GM21576 (cell line): ENCODE results near the gene PUS1.
"Not testable (repeated sequence)": the region's sequence is repeated elsewhere in the genome, so short reads cannot be mapped to it uniquely, and the experiment has no call there.

ENCODE experiments used
- ATAC-seq: cut with Tn5 transposase; IDR thresholded peaks from one replicate; pipeline ENCODE4 v1.9.1; 2021; ENCODE audit warnings: mild to moderate bottlenecking, moderate library complexity; ENCODE audit not compliant: unreplicated experiment

Gene PUS1

DNA sequence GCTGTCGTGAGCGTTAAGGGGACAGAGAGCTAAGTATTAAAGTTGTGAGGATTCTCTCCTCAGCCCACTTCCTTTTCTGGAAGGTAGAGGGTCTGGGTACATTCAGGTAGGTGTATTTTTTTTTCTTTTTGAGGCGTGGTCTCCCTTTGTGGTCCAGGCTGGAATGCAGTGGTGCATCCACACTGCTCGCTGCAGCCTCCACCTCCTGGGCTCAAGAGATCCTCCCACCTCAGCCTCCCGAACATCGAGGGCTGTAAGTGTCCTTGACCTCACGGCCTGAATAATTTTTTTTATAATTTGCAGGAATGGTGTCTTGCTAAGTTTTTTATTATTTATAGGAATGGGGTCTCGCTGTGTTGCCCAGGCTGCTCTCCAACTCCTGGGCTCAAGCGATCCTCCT, 1.4 kb downstream of the PUS1 start:
- ATAC-seq: no peak

DNA sequence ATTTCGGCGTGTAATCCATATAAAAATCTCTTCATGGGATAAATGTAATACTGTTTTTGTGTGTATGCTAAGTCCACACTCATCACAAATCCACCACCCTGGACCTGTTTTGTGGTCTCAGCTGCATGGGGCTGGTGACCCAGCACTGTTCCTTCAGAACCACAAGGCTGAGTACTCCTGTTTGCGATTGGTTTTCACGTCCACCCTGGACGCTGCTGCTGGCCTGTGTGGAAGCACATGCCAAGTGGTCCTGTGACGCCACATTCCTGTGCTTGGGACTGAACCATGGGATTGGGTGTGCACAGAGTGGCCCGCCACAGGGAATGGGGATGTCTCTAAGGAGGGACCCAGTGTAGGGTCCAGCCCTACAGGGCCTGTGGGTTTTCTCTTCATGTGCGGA, 4.3 kb downstream of the PUS1 start:
- ATAC-seq: no peak

DNA sequence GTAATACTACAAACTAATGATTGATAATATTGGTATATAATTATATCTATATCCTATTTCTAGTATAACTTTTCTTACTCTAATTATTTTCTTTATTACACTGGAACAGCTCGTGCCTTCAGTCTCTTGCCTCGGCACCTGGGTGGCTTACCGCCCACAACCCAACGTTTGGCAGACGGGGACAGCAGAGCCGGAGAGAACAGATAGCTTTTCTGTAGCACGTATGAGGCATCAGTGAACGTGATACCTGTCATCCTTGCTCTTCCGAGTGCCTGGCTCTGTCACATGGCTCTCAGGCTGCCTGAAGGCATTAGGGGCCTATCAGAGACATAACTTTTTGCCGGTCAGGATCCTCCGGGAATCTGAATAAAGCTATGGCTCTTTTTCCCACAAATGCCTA, 5.5 kb downstream of the PUS1 start:
- ATAC-seq: no peak

DNA sequence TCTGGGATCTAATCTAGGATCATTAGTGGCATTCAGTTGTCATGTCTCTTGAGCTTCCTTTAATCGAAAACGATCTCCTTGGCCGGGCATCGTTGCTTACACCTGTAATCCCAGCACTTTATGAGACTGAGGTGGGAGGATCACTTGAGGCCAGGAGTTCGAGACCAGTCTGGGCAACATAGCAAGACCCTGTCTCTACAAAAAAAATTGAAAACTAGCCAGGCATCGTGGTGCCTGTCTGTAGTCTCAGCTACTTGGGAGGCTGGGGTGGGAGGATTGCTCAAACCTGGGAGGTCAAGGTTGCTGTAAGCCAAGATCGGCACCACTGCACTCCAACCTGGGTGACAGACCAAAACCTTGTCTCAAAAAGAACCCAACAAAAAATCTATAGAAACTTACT, 9.0 kb downstream of the PUS1 start:
- ATAC-seq: no peak

DNA sequence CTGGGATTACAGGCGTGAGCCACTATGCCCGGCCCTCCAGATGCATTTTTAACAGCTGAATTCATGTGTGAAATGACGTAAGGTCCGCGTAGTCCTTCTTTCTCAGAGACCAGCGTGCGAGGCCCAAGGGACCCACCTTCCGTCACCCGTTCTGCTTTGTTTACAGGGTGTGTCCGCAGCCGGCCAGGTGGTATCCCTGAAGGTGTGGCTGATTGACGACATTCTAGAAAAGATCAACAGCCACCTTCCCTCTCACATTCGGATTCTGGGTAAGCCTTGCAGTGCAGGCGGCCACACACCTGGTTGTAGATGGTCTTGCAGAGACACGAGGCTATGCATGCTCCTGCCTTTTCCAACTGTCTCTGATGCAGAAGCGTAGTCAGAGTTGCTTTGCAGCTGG, 9.9 kb downstream of the PUS1 start:
- ATAC-seq: no peak

DNA sequence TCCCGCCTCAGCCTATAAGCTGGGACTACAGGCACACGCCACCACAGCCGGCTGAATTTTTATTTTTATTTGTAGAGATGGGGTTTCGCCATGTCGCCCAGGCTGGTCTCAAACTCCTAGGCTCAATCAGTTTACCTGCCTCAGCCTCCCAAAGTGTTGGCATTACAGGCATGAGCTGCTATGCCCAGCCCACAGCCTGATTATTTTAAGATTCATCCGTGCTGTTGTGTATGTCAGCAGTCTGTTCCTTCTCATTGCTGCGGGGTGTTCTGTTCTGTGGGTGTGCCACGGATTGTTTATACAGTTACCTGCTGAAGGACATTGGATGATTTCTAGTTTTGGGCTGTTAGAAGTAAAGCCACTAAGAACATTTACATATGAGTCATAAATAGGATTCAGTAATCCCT, 11.1 kb downstream of the PUS1 start:
- ATAC-seq: no peak

DNA sequence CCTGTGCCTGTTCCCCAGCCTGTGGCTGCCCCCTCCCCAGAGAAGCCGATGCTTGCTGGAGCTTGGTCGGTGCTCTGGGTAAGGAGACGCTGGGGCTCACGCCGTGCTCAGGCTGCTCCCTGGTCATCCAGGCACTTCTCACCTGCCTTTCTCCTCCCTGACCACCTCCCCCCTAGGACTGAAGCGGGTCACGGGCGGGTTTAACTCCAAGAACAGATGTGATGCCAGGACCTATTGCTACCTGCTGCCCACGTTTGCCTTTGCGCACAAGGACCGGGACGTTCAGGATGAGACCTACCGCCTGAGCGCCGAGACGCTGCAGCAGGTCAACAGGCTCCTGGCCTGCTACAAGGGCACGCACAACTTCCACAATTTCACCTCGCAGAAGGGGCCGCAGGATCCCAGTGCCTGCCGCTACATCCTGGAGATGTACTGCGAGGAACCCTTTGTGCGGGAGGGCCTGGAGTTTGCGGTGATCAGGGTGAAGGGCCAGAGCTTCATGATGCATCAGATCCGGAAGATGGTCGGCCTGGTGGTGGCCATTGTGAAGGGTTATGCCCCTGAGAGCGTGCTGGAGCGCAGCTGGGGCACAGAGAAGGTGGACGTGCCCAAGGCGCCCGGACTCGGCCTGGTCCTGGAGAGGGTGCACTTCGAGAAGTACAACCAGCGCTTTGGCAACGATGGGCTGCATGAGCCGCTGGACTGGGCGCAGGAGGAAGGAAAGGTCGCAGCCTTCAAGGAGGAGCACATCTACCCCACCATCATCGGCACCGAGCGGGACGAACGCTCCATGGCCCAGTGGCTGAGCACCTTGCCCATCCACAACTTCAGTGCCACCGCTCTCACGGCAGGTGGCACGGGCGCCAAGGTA, 12.3 kb downstream of the PUS1 start:
- no peak for ATAC-seq

DNA sequence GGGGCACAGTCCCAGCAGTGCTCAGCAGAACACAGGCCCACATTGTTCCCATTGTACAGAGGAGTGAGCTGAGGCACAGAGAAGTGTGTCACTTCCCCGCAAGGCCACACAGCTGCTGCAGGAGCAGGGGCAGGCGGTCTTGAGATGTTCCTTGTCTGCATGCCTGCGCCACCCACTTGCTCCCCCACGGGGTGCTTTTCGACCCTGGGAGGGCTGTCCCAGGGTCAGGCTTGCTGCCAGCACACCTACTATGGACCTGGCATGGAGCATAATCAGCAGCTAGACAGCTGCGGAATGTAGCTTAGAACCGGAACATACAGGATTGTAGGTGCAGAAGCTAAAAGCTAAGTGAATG, 12.9 kb downstream of the PUS1 start:
- no peak for ATAC-seq

DNA sequence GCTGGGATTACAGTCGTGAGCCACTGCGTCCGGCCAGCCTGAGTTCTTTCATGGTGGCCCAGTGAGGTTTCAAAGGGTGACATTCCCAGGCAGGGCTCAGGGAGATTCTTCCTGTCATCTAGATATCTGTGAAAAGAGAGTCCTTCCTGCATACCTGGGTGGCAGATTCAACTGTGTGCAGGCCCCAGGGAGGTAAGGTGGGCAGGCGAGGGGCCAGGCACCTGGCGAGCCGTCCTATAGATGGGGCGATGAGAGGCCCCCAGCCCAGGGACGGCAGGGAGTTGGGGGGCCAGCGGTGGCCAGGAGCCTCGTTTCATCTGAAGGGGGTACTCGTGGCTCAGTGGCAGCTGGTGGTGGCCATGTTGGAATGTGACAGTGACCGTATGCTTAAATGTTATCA, 13.6 kb downstream of the PUS1 start:
- no peak for ATAC-seq

DNA sequence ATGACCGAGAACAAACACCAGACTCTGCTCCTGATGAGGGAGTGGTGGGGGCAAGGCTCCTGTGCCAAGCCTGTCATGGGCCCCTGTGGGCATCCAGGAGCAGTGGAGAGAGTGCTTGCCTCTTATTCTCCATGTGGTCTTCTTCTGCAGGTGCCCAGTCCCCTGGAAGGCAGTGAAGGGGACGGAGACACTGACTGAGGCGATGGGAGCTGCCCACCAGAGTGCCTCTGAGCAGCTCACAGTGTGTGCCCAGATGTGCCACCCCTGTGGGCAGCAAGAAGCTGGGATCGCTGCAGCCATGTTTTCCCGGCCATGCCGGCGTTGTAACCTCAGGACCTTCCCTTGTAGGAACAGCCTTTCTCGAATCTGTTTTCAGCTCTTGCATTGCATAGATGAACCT, 14.3 kb downstream of the PUS1 start:
- no peak for ATAC-seq

DNA sequence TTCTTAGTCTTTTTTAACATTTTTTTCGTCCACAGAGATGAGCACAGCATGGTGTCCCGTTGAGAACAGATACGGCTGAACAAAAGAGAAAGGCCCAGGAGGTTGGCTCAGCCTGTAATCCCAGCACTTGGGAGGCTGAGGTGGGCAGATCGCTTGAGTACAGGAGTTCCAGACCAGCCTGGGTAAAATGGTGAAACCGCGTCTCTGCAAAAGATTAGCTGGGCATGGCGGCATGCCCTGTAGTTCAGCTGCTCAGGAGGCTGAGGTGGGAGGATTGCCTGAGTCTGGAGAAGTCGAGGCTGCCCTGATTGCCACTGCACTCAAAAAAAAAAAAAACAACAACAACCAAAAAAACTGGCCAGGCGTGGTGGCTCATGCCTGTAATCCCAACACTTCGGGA, 14.8 kb downstream of the PUS1 start:
- ATAC-seq: no peak

DNA sequence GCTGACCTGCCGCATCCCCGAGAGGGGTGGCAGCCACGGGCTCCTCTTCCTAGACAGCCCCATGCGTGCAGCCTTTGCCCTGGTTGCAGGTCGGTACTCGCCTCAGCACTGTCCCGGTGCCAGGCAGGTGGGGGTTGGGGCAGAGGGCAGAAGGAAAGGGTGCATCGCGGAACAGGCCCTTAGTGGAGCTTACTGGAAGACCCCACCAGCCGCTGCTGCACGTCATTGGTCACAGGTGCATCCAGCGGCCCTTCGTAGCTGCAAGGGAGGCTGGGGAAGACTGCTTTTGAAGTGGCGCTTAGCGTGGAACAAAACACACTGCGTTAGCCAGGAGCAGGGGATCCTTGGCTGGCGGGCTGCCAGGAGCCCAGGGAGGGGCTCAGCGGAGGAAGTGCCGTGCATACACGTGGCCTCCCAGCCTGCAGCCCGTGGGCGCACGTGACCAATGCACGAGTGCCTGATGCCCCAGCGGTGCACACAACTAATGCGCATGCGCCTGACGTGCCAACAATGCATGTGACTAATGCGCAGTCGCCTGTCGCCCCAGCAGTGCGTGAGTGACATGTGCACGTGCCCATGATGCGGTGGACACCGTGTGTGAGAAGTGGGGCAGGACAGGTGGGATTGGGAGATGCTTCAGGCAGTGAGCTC, 15.7 kb downstream of the PUS1 start:
- ATAC-seq: no peak

DNA sequence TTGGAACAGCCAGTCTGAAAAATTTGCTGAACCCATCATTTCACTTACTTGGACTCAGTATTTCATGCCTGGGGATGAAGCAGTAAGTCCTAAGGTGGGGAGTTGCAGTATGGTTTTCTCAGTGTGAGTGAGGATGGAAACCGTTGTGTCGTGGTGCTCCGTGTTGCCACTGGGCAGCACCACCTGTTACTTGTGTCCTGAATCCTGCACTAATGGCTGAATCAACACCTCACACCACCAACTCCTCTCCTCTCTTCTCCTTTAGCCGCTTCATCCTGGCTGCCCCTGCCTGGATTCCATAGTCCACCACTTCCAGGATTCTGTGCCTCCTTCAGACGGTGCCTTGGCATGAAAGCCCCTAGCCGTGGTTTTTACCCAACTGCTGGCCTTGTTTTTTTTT, 17.7 kb downstream of the PUS1 start:
- ATAC-seq: no peak

DNA sequence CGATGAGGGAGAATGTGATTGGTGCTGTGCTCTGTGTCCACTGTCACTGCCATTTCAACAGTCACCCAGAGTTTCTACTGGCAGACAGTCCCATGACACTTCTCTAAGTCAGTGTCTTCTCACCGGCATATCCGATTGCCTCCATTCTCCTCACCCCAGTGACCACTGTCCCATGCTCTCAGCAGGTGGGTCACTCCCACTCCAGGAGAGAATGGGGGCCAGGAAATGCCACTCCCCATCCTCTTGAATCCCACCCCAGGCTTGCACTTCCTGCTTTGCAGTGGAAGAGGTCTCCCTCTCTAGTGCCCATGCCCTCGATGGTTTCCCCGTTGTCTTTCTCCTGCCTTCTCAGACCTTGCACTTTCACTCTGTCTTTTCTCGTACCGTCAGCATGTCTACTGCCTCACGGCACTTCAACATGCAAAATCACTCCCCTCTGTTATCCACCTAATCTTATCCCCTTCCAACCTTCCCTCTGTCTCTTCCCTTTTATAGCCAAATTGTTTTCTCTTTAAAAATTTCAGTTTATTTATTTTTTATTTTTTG, 18.5 kb downstream of the PUS1 start:
- no peak for ATAC-seq

DNA sequence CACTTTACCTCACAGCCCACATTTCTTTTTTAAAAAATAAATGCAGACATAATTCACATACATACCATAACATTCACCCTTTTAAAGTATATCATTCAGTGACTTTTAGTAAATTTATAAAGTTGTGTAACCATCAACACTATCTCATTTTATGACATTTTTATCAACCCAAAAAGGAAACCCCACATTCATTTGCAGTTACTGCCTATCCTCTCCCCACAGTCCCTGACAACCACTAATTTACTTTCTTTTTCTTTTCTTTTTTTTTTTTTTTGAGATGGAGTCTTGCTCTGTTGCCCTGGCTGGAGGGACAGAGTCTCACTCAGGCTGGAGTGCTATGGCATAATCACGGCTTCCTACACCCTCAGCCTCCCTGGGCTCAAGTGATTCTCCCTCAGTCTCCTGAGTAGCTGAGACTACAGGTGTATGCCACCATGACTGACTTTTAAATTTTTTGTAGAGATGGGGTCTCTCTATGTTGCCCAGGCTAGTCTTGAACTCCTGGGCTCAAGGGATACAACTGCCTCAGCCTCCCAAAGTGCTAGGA, 19.2 kb downstream of the PUS1 start:
- ATAC-seq: no peak

DNA sequence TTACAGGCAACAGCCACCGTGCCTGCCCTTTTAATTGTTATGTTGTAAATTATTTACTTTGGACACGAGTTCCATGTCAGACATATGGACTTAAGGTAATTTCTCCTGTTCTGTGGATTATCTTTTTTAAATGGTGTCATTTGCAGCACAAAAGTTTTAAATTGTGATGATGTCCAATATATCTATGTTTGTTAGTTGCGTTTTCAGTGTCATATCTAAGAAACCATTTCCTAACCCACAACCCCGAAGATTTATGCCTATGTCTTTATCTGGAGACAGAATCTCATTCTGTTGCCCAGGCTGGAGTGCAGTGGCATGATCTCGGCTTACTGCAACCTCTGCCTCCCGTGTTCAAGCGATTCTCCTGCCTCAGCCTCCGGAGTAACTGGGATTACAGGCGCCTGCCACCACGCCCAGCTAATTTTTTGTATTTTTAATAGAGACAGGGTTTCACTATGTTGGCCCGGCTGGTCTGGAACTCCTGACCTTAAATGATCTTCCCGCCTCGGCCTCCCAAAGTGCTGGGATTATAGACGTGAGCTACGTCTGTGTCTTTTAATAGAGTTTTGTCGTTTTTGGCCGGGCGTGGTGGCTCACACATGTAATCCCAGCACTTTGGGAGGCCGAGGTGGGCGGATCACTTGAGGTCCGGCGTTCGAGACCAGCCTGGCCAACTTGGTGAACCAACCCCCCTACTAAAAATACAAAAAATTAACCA, 19.8 kb downstream of the PUS1 start:
- not testable (repeated sequence) for ATAC-seq

DNA sequence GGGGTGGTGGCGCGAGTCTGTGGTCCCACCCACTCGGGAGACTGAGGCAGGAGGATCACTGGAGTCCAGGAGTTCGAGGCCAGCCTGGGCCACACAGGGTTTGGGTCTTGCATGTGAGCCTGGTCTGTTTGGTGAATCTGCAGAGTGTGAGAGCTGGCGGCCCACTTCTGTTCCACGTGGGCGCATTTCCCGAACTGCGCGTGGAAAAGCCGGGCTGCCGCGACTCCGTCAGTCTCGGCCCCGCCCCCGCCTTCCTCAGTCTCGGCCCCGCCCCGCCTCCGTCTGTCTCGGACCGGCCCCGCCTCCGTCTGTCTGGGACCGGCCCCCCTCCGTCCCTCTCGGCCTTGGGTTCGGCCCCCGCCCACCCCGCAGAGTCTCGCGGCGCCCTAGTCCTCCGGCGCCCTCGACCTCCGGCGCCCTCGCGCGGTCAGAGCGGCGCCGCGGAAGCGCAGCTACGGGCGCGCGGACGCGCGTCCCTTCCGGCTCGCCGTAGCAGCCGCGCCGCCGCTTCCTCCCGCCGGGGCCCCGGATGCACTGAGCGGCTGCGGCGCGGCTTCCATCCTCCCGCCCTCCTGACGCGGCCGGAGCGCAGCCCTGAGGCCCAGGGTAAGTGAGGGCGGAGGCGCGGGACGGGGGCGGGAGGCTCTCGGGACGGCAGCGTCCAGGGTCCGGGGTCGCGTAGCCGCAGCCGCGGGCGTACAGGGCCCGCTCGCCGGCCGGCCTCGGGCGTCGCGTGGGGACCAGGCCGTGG, 20.5 kb downstream of the PUS1 start, which contains the start of gene EP400:
Gene EP400 (plus strand): TSS at position 512 of the 751 bp plus-strand sequence. CDS start 10,678 bp downstream, outside the sequence.
- ATAC-seq: peak; percentile 87

DNA sequence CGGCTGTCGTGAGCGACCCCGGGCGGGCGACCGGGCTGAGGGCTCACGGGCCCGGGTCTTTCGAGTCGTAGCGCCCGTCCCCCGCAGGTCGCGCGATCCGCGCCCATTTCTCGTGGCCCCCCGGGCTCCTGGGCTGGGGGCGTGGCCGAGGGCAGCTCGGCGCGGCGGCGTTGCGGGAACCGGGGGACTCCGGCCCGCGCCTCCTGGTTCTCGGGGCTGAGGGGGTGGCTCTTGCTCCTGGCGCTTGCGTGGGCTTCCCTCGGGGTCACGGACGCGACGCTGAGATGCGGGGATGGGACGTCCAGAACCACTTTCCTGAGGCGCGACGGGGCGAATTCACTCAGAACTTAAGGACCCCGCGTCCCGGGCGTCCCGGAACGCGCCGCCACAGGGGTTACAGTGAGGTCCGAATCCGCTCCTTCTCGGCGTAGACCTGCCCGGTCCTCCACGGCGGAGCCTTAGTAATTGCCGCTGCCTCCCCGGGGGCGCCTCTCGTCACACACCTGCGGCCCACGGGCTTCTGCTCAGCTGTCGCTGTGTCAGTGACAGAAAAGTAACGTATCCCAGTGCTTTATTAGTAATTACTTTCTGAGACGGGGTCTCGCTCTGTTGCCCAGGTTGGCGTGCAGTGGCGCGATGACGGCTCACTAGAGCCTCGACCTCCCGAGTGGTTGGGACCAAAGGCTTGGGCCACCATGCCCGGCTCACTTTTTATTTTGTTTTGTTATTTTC, 21.3 kb downstream of the PUS1 start:
- peak; percentile 33 for ATAC-seq

DNA sequence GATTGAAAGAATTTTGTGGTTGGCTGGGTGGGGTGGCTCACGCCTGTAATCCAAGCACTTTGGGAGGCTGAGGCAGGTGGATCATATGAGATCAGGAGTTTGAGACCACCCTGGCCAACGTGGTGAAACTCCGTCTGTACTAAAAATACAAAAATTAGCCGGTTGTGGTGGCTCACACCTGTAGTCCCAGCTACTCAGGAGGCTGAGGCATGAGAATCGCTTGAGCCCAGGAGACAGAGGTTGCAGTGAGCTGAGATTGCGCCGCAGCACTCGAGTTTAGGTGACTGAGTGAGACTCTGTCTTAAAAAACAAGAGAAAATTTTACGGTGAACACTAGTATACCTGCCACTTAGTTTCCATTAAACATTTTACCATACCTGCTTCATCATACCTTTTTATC, 24.7 kb downstream of the PUS1 start:
- not testable (repeated sequence) for ATAC-seq

DNA sequence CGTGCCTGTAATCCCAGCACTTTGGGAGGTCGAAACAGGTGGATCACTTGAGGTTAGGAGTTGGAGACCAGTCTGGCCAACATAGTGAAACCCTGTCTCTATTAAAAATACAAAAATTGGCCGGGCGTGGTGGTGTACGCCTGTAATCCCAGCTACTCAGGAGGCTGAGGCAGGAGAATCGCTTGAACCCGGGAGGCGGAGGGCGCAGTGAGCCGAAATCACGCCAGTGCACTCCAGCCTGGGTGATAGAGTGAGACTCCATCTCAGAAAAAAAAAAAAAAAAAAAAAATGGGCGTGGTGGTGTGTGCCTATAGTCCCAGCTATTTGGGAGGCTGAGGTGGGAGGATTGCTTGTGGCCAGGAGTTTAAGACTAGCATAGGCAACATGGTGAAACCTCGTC, 25.4 kb downstream of the PUS1 start:
- not testable (repeated sequence) for ATAC-seq
